AG08396 (cell line): ENCODE measurements around the gene MMP23B.
A peak's percentile ranks its signal among the peaks of the same experiment; 100 is the strongest.
"Not testable (repeated sequence)": the region's sequence is repeated elsewhere in the genome, so short reads cannot be mapped to it uniquely, and the experiment has no call there.

Experiments
- DNase-seq: peaks from one replicate; pipeline ENCODE4 v3.0.0; 2012; ENCODE audit warnings: low spot score, mixed read lengths

Gene MMP23B

GRCh38 chr1:1666526-1666925, 34.6 kb downstream of the MMP23B start:
- no peak for DNase-seq

GRCh38 chr1:1669468-1670440, 37.8 kb downstream of the MMP23B start:
- DNase-seq = no peak

- DNase-seq = no peak
Measured at GRCh38 chr1:1670866-1671265, 38.9 kb downstream of the MMP23B start.

GRCh38 chr1:1671365-1672119, 39.6 kb downstream of the MMP23B start:
- no peak for DNase-seq

GRCh38 chr1:1672181-1672965, 40.4 kb downstream of the MMP23B start:
- DNase-seq = no peak

- DNase-seq = not testable (repeated sequence)
Measured at GRCh38 chr1:1674806-1675205, 42.8 kb downstream of the MMP23B start.

- not testable (repeated sequence) for DNase-seq
Measured at GRCh38 chr1:1675218-1675617, 43.2 kb downstream of the MMP23B start.

- not testable (repeated sequence) for DNase-seq
Measured at GRCh38 chr1:1676087-1676486, 44.1 kb downstream of the MMP23B start.

- peak; percentile 5 for DNase-seq
Measured at GRCh38 chr1:1677718-1678580, 46.0 kb downstream of the MMP23B start.

- DNase-seq = no peak
Measured at GRCh38 chr1:1678581-1679380, 46.8 kb downstream of the MMP23B start.

GRCh38 chr1:1680031-1680911, 48.3 kb downstream of the MMP23B start:
- DNase-seq = no peak

- DNase-seq = no peak
Measured at GRCh38 chr1:1680912-1681273, 48.9 kb downstream of the MMP23B start.

- DNase-seq = no peak
Measured at GRCh38 chr1:1683104-1683905, 51.3 kb downstream of the MMP23B start.
